GM12891 (cell line): ENCODE data around the gene ZNF438.

Experiments used
- POLR2A ChIP-seq: IDR thresholded peaks from 2 replicates; pipeline ENCODE4 v1.6.1; 2011; ENCODE audit warnings: low read depth, low read length, control low read depth
- POLR2AphosphoS5 ChIP-seq: IDR thresholded peaks from 2 replicates; pipeline ENCODE4 v1.6.1; 2011; ENCODE audit warnings: low read depth, low read length, control low read depth

GRCh38 chr10:30980951-30981616 is 50.6 kb downstream of the ZNF438 start:
- no peak for TF ChIP-seq POLR2A
- no peak for TF ChIP-seq POLR2AphosphoS5
